Measurements from ENCODE around the gene CORT. TPM values are rescaled to one million over a fixed set of nuclear protein-coding genes. Genes with fewer than 3 reads are reported as not detected.
"Not testable (repeated sequence)": the region's sequence is repeated elsewhere in the genome, so short reads cannot be mapped to it uniquely, and the experiment has no call there.

CORT gene
- total RNA-seq, 1 experiment from 2014 or later: not detected

DNA sequence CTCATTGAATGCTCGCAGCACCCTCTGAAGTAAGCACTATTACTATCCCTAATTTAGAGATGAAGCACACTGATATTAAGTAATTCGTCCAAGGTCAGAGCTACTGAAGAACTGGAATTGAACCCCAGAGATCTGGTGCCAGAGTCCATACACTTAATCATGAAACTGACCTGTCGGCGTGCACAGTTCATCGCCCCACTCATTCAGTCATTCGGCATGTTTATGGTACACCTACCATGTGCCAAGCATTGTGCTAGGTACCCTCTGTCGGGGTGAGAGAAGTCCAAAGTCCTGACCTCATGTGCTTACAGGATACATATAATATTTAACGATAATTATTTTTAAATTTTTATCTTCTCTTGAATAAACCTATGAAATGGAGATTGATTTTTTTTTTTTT lies 25.2 kb upstream of the CORT start:
- Mint-ChIP-seq H3K9me3 (ENCODE audit: unreplicated experiment) (no peaks in the 10 kb centered on the region), H3K4me1 (ENCODE audit: low read depth, unreplicated experiment) (peaks cover 11% of the 10 kb centered on the region), H3K36me3 (ENCODE audit: insufficient read depth, unreplicated experiment) (peaks cover 20% of the 10 kb centered on the region), H3K4me3 (ENCODE audit: unreplicated experiment) (no peak overlapping the region), H3K27me3 (ENCODE audit: insufficient read depth, unreplicated experiment) (no peaks in the 10 kb centered on the region), H3K27ac (ENCODE audit: unreplicated experiment) (no peak overlapping the region)
- Histone ChIP-seq H3K9me3 (no peaks in the 10 kb centered on the region), H3K36me3 (ENCODE audit: control insufficient read depth, insufficient read depth, low read length) (no peaks in the 10 kb centered on the region; the same call in 1 of the 2 replicates), H3K4me3 (ENCODE audit: low read depth, low read length) (no peak overlapping the region), H3K27me3 (replicated peaks; ENCODE audit: control insufficient read depth, insufficient read depth, low read length) (no peaks in the 10 kb centered on the region), H3K4me1 (peaks cover 21% of the 10 kb centered on the region)
- POLR2A ChIA-PET: no interaction called here
- CTCF ChIA-PET: no interaction called here
- TF ChIP-seq, protein P1, sequence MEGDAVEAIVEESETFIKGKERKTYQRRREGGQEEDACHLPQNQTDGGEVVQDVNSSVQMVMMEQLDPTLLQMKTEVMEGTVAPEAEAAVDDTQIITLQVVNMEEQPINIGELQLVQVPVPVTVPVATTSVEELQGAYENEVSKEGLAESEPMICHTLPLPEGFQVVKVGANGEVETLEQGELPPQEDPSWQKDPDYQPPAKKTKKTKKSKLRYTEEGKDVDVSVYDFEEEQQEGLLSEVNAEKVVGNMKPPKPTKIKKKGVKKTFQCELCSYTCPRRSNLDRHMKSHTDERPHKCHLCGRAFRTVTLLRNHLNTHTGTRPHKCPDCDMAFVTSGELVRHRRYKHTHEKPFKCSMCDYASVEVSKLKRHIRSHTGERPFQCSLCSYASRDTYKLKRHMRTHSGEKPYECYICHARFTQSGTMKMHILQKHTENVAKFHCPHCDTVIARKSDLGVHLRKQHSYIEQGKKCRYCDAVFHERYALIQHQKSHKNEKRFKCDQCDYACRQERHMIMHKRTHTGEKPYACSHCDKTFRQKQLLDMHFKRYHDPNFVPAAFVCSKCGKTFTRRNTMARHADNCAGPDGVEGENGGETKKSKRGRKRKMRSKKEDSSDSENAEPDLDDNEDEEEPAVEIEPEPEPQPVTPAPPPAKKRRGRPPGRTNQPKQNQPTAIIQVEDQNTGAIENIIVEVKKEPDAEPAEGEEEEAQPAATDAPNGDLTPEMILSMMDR (IDR thresholded peaks at IDR 0.05; ENCODE audit: insufficient read depth in 1 of 2, low read depth in 1 of 2, low read length in 1 of 2, severe bottlenecking in 1 of 2, unreplicated experiment in 1 of 2): no peak
- no peak for DNase-seq
- BruUV-seq (replicated peaks): no TSS peak
- intact Hi-C loops (cut with micrococcal nuclease; ENCODE audit: unreplicated experiment): loop anchor here (5.0 kb wide), 1 partner anchor 472 kb away; no protein-coding TSS in a partner anchor

DNA sequence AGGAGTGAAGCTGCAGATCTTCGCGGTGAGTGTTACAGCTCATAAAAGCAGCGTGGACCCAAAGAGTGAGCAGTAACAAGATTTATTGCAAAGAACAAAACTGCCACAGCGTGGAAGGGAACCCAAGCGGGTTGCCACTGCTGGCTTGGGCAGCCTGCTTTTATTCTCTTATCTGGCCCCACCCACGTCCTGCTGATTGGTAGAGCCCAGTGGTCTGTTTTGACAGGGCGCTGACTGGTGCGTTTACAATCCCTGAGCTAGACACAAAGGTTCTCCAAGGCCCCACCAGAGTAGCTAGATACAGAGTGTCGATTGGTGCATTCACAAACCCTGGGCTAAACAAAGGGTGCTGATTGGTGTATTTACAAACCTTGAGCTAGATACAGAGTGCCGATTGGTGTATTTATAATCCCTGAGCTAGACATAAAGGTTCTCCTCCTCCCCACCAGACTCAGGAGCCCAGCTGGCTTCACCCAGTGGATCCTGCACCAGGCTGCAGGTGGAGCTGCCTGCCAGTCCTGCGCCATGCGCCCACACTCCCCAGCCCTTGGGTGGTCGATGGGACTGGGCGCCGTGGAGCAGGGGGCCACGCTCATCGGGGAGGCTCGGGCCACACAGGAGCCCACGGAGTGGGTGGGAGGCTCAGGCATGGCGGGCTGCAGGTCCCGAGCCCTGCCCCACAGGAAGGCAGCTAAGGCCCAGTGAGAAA lies 23.9 kb upstream of the CORT start:
- H3K4me3 Mint-ChIP-seq (ENCODE audit: unreplicated experiment); H3K27me3 Mint-ChIP-seq (ENCODE audit: insufficient read depth, unreplicated experiment); CTCF ChIA-PET; H3K9me3 Mint-ChIP-seq (ENCODE audit: unreplicated experiment); BruUV-seq (replicated peaks); H3K27me3 ChIP-seq (replicated peaks; ENCODE audit: control insufficient read depth, insufficient read depth, low read length); H3K36me3 ChIP-seq (ENCODE audit: control insufficient read depth, insufficient read depth, low read length); DNase-seq; POLR2A ChIA-PET; H3K4me3 ChIP-seq (ENCODE audit: low read depth, low read length); H3K9me3 ChIP-seq: not testable (repeated sequence)
- Mint-ChIP-seq H3K27ac (ENCODE audit: unreplicated experiment) (peak overlapping the region; percentile 25), H3K36me3 (ENCODE audit: insufficient read depth, unreplicated experiment) (peaks cover 14% of the 10 kb centered on the region), H3K4me1 (ENCODE audit: low read depth, unreplicated experiment) (peaks cover 11% of the 10 kb centered on the region)
- intact Hi-C loops (cut with micrococcal nuclease; ENCODE audit: unreplicated experiment): loop anchor here (5.0 kb wide), 1 partner anchor 474 kb away; no protein-coding TSS in a partner anchor
- H3K4me1 ChIP-seq: peaks cover 25% of the 10 kb centered on the region

DNA sequence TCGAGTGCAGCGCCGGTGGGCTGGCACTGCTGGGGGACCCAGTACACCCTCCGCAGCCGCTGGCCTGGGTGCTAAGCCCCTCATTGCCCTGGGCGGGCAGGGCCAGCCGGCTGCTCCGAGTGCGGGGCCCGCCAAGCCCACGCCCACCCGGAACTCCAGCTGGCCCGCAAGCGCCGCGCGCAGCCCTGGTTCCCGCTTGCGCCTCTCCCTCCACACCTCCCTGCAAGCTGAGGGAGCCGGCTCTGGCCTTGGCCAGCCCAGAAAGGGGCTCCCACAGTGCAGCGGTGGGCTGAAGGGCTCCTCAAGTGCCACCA lies 23.3 kb upstream of the CORT start:
- peaks cover 11% of the 10 kb centered on the region for H3K4me1 Mint-ChIP-seq (ENCODE audit: low read depth, unreplicated experiment)
- H3K27me3 ChIP-seq (replicated peaks; ENCODE audit: control insufficient read depth, insufficient read depth, low read length); H3K4me3 ChIP-seq (ENCODE audit: low read depth, low read length); DNase-seq; H3K9me3 ChIP-seq; POLR2A ChIA-PET; H3K36me3 ChIP-seq (ENCODE audit: control insufficient read depth, insufficient read depth, low read length); BruUV-seq (replicated peaks); H3K4me3 Mint-ChIP-seq (ENCODE audit: unreplicated experiment); H3K9me3 Mint-ChIP-seq (ENCODE audit: unreplicated experiment); H3K27ac Mint-ChIP-seq (ENCODE audit: unreplicated experiment); H3K27me3 Mint-ChIP-seq (ENCODE audit: insufficient read depth, unreplicated experiment); CTCF ChIA-PET; H3K36me3 Mint-ChIP-seq (ENCODE audit: insufficient read depth, unreplicated experiment): not testable (repeated sequence)
- intact Hi-C loops (cut with micrococcal nuclease; ENCODE audit: unreplicated experiment): loop anchor here (5.0 kb wide), 1 partner anchor 474 kb away; no protein-coding TSS in a partner anchor
- H3K4me1 ChIP-seq: peaks cover 25% of the 10 kb centered on the region

DNA sequence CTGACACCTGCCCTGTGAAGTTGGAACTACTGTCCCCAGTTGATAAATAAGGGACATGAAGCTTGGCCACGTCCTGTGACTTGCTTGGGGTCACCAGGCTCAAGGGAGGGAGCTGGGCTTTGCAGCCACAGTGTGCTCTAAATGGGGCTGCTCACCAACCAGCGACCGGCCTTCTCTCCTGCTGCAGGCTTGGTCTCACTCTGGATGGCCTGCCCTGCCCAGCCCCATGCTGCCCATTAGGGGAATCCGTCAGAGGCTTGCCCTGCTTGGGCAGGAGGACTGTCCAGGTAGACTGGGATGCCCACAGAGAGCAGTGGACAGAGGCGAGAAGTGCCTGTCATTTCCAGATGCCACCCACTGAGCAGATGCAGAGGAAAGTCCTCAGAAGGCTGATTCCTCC lies 20.8 kb upstream of the CORT start:
- intact Hi-C loops (cut with micrococcal nuclease; ENCODE audit: unreplicated experiment): loop anchor here (1.0 to 5.0 kb wide), 4 partner anchors 30 to 477 kb away; partner anchors contain the start of gene PGD
- Mint-ChIP-seq H3K4me3 (ENCODE audit: unreplicated experiment) (peak overlapping the region; percentile 96), H3K36me3 (ENCODE audit: insufficient read depth, unreplicated experiment) (peaks cover 7% of the 10 kb centered on the region), H3K9me3 (ENCODE audit: unreplicated experiment) (no peaks in the 10 kb centered on the region), H3K4me1 (ENCODE audit: low read depth, unreplicated experiment) (peaks cover 11% of the 10 kb centered on the region), H3K27me3 (ENCODE audit: insufficient read depth, unreplicated experiment) (no peaks in the 10 kb centered on the region), H3K27ac (ENCODE audit: unreplicated experiment) (no peak overlapping the region)
- TF ChIP-seq, protein P1 (IDR thresholded peaks at IDR 0.05; ENCODE audit: insufficient read depth in 1 of 2, low read depth in 1 of 2, low read length in 1 of 2, severe bottlenecking in 1 of 2, unreplicated experiment in 1 of 2): no peak
- no peak overlapping the region for H3K4me3 ChIP-seq (ENCODE audit: low read depth, low read length)
- H3K36me3 ChIP-seq (ENCODE audit: control insufficient read depth, insufficient read depth, low read length): no peaks in the 10 kb centered on the region; the same call in 1 of the 2 replicates
- H3K27me3 ChIP-seq (replicated peaks; ENCODE audit: control insufficient read depth, insufficient read depth, low read length): no peaks in the 10 kb centered on the region
- no TSS peak for BruUV-seq (replicated peaks)
- H3K4me1 ChIP-seq: peaks cover 25% of the 10 kb centered on the region
- no peak for DNase-seq
- ChIA-PET POLR2A (no interaction called here), CTCF (interaction anchor here (0.9 to 2.7 kb wide), 2 partner anchors 51 to 65 kb away, joined by 3 to 23 read pairs; no protein-coding TSS in a partner anchor)
- H3K9me3 ChIP-seq: no peaks in the 10 kb centered on the region
